Small intestine (tissue), 7 donors: ENCODE results near the gene IQCB1. TPM values are rescaled to one million over a fixed set of nuclear protein-coding genes. Genes with fewer than 3 reads are reported as not detected.
A peak's percentile ranks its signal among the peaks of the same experiment; 100 is the strongest.
"Not testable (repeated sequence)": the region's sequence is repeated elsewhere in the genome, so short reads cannot be mapped to it uniquely, and the experiment has no call there.

ENCODE experiments used
- DNase-seq, 2 donors: peaks; one replicate each; pipeline versions ENCODE4 v3.0.0 to v3.0.0-alpha.2; 2013
- FAIRE-seq: peaks from 2 replicates; lab custom pipeline; 2012; peaks lifted over from hg19 to GRCh38; lab: Jason Lieb, UNC
- H3K27ac ChIP-seq, 3 donors: one replicate each; pipeline ENCODE4 v1.5.1; 2013; ENCODE audit warnings: low read length in 2 of 3, mild to moderate bottlenecking in 2 of 3, control low read depth in 1 of 3, inconsistent platforms in 1 of 3, low read depth in 1 of 3, moderate library complexity in 1 of 3
- H3K27me3 ChIP-seq, 3 donors: one replicate each; pipeline ENCODE4 v1.6.1; 2013; ENCODE audit warnings: low read length in 3 of 3, inconsistent platforms in 1 of 3; ENCODE audit not compliant: control insufficient read depth in 3 of 3, insufficient read depth in 3 of 3
- H3K36me3 ChIP-seq, 3 donors: one replicate each; pipeline ENCODE4 v1.6.1; 2013; ENCODE audit warnings: low read length in 3 of 3, inconsistent platforms in 1 of 3, low read depth in 1 of 3, mild to moderate bottlenecking in 1 of 3, moderate library complexity in 1 of 3; ENCODE audit not compliant: control insufficient read depth in 3 of 3, insufficient read depth in 2 of 3
- H3K4me1 ChIP-seq, 3 donors: one replicate each; pipeline ENCODE4 v1.6.1; 2013; ENCODE audit warnings: low read length in 2 of 3, inconsistent platforms in 1 of 3, low read depth in 1 of 3, mild to moderate bottlenecking in 1 of 3, moderate library complexity in 1 of 3; ENCODE audit not compliant: control insufficient read depth in 3 of 3, insufficient read depth in 2 of 3
- H3K4me3 ChIP-seq, 3 donors: one replicate each; pipeline ENCODE4 v1.5.1; 2013; ENCODE audit warnings: low read length in 3 of 3, control low read depth in 1 of 3, inconsistent platforms in 1 of 3, low read depth in 1 of 3, mild to moderate bottlenecking in 1 of 3, moderate library complexity in 1 of 3
- H3K9me3 ChIP-seq, 2 donors: one replicate each; pipeline ENCODE4 v1.6.1; 2013; ENCODE audit warnings: low read depth in 1 of 2, low read length in 1 of 2; ENCODE audit not compliant: control insufficient read depth in 2 of 2, insufficient read depth in 1 of 2
- WGBS, 3 donors: extraction: QIAGEN DNeasy Blood & Tissue Kit; methylation state at CpG; one replicate each; pipeline ENCODE4 v1.1.7; 2013; 5-methylcytosine and 5-hydroxymethylcytosine counted together
- polyA plus RNA-seq, 4 donors: library from polyadenylated mRNA; stranded (reverse) in 3 of 4; unstranded in 1 of 4; fragments of 200-250 nt in 3 of 4; fragments of 120-200 nt in 1 of 4; gene quantifications; one replicate each; pipeline versions ENCODE4 v1.2.1 to v1.2.3, GENCODE V29; 2013
- donor health status: healthy with polysubstance abuse.
- donor health status: control.
- donor health status: control.
- donor health status: Bipolar disorder and iron deficiency.
- donor health status: healthy.

The IQCB1 gene
- polyA plus RNA-seq, 4 donors = 8.9 to 32.7 (median 11.1) TPM

- not testable (repeated sequence) for DNase-seq, H3K4me1 ChIP-seq, H3K4me3 ChIP-seq, H3K27me3 ChIP-seq, H3K27ac ChIP-seq, FAIRE-seq, H3K36me3 ChIP-seq
- peaks cover 0 to 12% of the 10 kb centered on the region in 2 donors for H3K9me3 ChIP-seq
- 92 to 96% (median 96%) methylated on average over 9 of the region's 9 CpGs for WGBS, 3 donors
These were observed 28.4 kb upstream of the IQCB1 start for GRCh38 chr3:121863247-121863646.

GRCh38 chr3:121857778-121858177, 22.9 kb upstream of the IQCB1 start:
- H3K36me3 ChIP-seq, H3K27ac ChIP-seq, FAIRE-seq, DNase-seq, H3K4me3 ChIP-seq, H3K4me1 ChIP-seq, H3K9me3 ChIP-seq, H3K27me3 ChIP-seq: not testable (repeated sequence)
- 93 to 100% (median 96%) methylated on average over 3 to 4 of the region's 5 CpGs for WGBS, 3 donors

GRCh38 chr3:121855555-121855954, 20.7 kb upstream of the IQCB1 start:
- Histone ChIP-seq H3K4me3 (no peak overlapping the region), H3K27me3 (no peaks in the 10 kb centered on the region), H3K27ac (no peak overlapping the region), H3K9me3 (no peaks in the 10 kb centered on the region), H3K36me3 (no peaks in the 10 kb centered on the region), H3K4me1 (no peaks in the 10 kb centered on the region)
- 34 to 55% (median 41%) methylated on average over 5 of the region's 5 CpGs for WGBS, 3 donors
- no peak for FAIRE-seq
- DNase-seq = peak in 1 of 2 donors; percentile 16

- Histone ChIP-seq H3K4me3 (no peak overlapping the region), H3K27me3 (no peaks in the 10 kb centered on the region), H3K4me1 (no peaks in the 10 kb centered on the region), H3K36me3 (no peaks in the 10 kb centered on the region), H3K27ac (no peak overlapping the region), H3K9me3 (no peaks in the 10 kb centered on the region)
- DNase-seq (no peak), FAIRE-seq (no peak)
- WGBS, 3 donors = 66 to 85% (median 74%) methylated on average over 2 of the region's 2 CpGs
These were observed 17.4 kb upstream of the IQCB1 start for GRCh38 chr3:121852256-121852655.

- WGBS, 3 donors = 96 to 98% (median 96%) methylated on average over 7 of the region's 7 CpGs
- Histone ChIP-seq H3K27ac (no peak overlapping the region), H3K27me3 (no peaks in the 10 kb centered on the region), H3K9me3 (no peaks in the 10 kb centered on the region), H3K4me1 (no peaks in the 10 kb centered on the region), H3K4me3 (no peak overlapping the region), H3K36me3 (no peaks in the 10 kb centered on the region)
- DNase-seq (no peak), FAIRE-seq (no peak)
These were observed 10.0 kb upstream of the IQCB1 start for GRCh38 chr3:121844892-121845291.

GRCh38 chr3:121839962-121840361, 5.1 kb upstream of the IQCB1 start:
- Histone ChIP-seq H3K27me3 (no peaks in the 10 kb centered on the region), H3K4me3 (no peak overlapping the region), H3K27ac (no peak overlapping the region), H3K9me3 (no peaks in the 10 kb centered on the region), H3K36me3 (no peaks in the 10 kb centered on the region), H3K4me1 (no peaks in the 10 kb centered on the region)
- DNase-seq (no peak), FAIRE-seq (no peak)
- 98 to 99% (median 99%) methylated on average over 19 to 23 of the region's 23 CpGs for WGBS, 3 donors

- Histone ChIP-seq H3K27me3 (no peaks in the 10 kb centered on the region), H3K4me3 (no peak overlapping the region), H3K36me3 (no peaks in the 10 kb centered on the region), H3K4me1 (peaks cover 0 to 3% (median 0%) of the 10 kb centered on the region in 3 donors), H3K27ac (no peak overlapping the region), H3K9me3 (no peaks in the 10 kb centered on the region)
- FAIRE-seq (no peak), DNase-seq (no peak)
- 64 to 71% (median 68%) methylated on average over 3 of the region's 3 CpGs for whole genome bisulfite sequencing, 3 donors
These were observed 1.6 kb upstream of the IQCB1 start for GRCh38 chr3:121836481-121836880.

GRCh38 chr3:121836064-121836463, 1.2 kb upstream of the IQCB1 start:
- Histone ChIP-seq H3K4me1 (peaks cover 0 to 3% (median 0%) of the 10 kb centered on the region in 3 donors), H3K27me3 (no peaks in the 10 kb centered on the region), H3K9me3 (no peaks in the 10 kb centered on the region), H3K36me3 (no peaks in the 10 kb centered on the region), H3K27ac (no peak overlapping the region), H3K4me3 (no peak overlapping the region)
- DNase-seq = no peak
- FAIRE-seq = no peak
- WGBS, 3 donors = 40 to 56% (median 50%) methylated on average over 4 of the region's 4 CpGs

- no peaks in the 10 kb centered on the region for H3K27me3 ChIP-seq
- peak overlapping the region; percentile 56 to 86 (median 77) for H3K4me3 ChIP-seq
- WGBS, 3 donors = 0 to 1% (median 0%) methylated on average over 11 of the region's 11 CpGs
- H3K36me3 ChIP-seq = no peaks in the 10 kb centered on the region
- peak overlapping the region; percentile 52 to 90 (median 86) for H3K27ac ChIP-seq
- peaks cover 0 to 3% (median 0%) of the 10 kb centered on the region in 3 donors for H3K4me1 ChIP-seq
- FAIRE-seq (no peak), DNase-seq (peak in 1 of 2 donors; percentile 52)
- no peaks in the 10 kb centered on the region for H3K9me3 ChIP-seq
These were observed 573 bp upstream of the IQCB1 start for GRCh38 chr3:121835465-121835801.
